Right lobe of liver (tissue), 6 donors: Measurements from ENCODE around the gene FLYWCH1. TPM values are rescaled to one million over a fixed set of nuclear protein-coding genes. Genes with fewer than 3 reads are reported as not detected.
"Not testable (repeated sequence)": the region's sequence is repeated elsewhere in the genome, so short reads cannot be mapped to it uniquely, and the experiment has no call there.

ENCODE experiments used
- ATAC-seq, 4 donors: fragments of 200-7000 bp; cut with Tn5 transposase; one replicate each; pipeline ENCODE4 v1.9.1; 2020; ENCODE audit warnings: mild to moderate bottlenecking in 4 of 4, moderate library complexity in 4 of 4
- DNase-seq, 3 donors: peaks; one replicate each; pipeline ENCODE4 v3.0.0-alpha.2; 2020
- H3K27ac ChIP-seq, 3 donors: fragments of 200-600 bp; one replicate each; pipeline ENCODE4 v1.8.0; 2022
- H3K27me3 ChIP-seq, 2 donors: fragments of 200-600 bp; one replicate each; pipeline ENCODE4 v1.8.0; 2022
- H3K36me3 ChIP-seq, 4 donors: fragments of 200-600 bp; sonication (generic) in 1 of 4; one replicate each; pipeline versions ENCODE4 v1.5.1 to v1.8.0; 2017 to 2022; ENCODE audit warnings: control low read depth in 1 of 4
- H3K4me1 ChIP-seq, 4 donors: fragments of 200-600 bp; sonication (generic) in 1 of 4; one replicate each; pipeline versions ENCODE4 v1.5.1 to v1.8.0; 2017 to 2022; ENCODE audit warnings: control low read depth in 1 of 4
- H3K4me3 ChIP-seq, 3 donors: fragments of 200-600 bp; one replicate each; pipeline ENCODE4 v1.8.0; 2022
- H3K9me3 ChIP-seq, 4 donors: fragments of 200-600 bp; sonication (generic) in 1 of 4; one replicate each; pipeline versions ENCODE4 v1.5.1 to v1.8.0; 2017 to 2022; ENCODE audit warnings: control low read depth in 1 of 4
- CTCF ChIP-seq, 4 donors: fragments of 200-600 bp in 3 of 4; fragments of 450-650 bp in 1 of 4; IDR thresholded peaks; one replicate each; pipeline versions ENCODE4 v1.5.1 to v1.8.0; 2016 to 2022; ENCODE audit warnings: antibody characterized with exemption in 4 of 4, mild to moderate bottlenecking in 2 of 4
- POLR2A ChIP-seq: fragments of 450-650 bp; IDR thresholded peaks from one replicate; pipeline ENCODE4 v1.6.1; 2017; ENCODE audit warnings: antibody characterized with exemption, mild to moderate bottlenecking
- WGBS: methylation state at CpG from one replicate; pipeline ENCODE4 v1.1.6; 2018; ENCODE audit warnings: low coverage, low lambda C conversion rate; ENCODE audit not compliant: insufficient coverage; ENCODE audit errors: missing lambda C conversion rate; 5-methylcytosine and 5-hydroxymethylcytosine counted together
- intact Hi-C, 2 donors: fragments of 100-400 bp; cut with DNase I; formaldehyde crosslinking; loops; one replicate each; pipeline versions ENCODE4 v1.11.2 to v1.14.1; 2022
- total RNA-seq, 6 experiments: library from RNA; depleted of rRNA in 2 of 6; stranded (reverse); fragments of >200 nt in 2 of 6; fragmentation: NEBNext Ultra II Directional in 3 of 6; extraction: Animal tissue kit (Norgen Biotek cat#: 25700) in 3 of 6; gene quantifications; one replicate each; pipeline versions ENCODE4 v1.1.0 to v1.2.4, GENCODE V29; 2016 to 2023
- donor health status: DM: no; HTN: yes; CAD: no.
- donor health status: DM: no; HTN: no; CAD: no.
- donor health status: DM: no; HTN: no; CAD: no.
- donor health status: DM: no; HTN: yes; CAD: no.
- donor health status: DM: no; HTN: yes; CAD: no.

The FLYWCH1 gene
- total RNA-seq, 6 experiments from 2014 or later: 9.3 to 19.8 (median 15.1) TPM

- ATAC-seq (no peak), DNase-seq (no peak)
- intact Hi-C loops: no loop called here
- peaks cover 0 to 7% (median 0%) of the 10 kb centered on the region in 4 donors for H3K4me1 ChIP-seq
- peaks cover 0 to 6% (median 0%) of the 10 kb centered on the region in 4 donors for H3K36me3 ChIP-seq
- H3K9me3 ChIP-seq: no peaks in the 10 kb centered on the region
- H3K27ac ChIP-seq: no peak overlapping the region
- TF ChIP-seq POLR2A: no peak
- no peak for TF ChIP-seq CTCF (IDR thresholded peaks at IDR 0.05)
- WGBS: 90% methylated on average over 4 of the region's 42 CpGs
- H3K4me3 ChIP-seq: no peak overlapping the region
- H3K27me3 ChIP-seq: no peaks in the 10 kb centered on the region
These were observed 13.4 kb downstream of the FLYWCH1 start for GRCh38 chr16:2924901-2925755.

GRCh38 chr16:2925951-2926649, 14.4 kb downstream of the FLYWCH1 start:
- no peak for ATAC-seq
- Histone ChIP-seq H3K27me3 (no peaks in the 10 kb centered on the region), H3K9me3 (no peaks in the 10 kb centered on the region), H3K36me3 (peaks cover 0 to 14% (median 2%) of the 10 kb centered on the region in 4 donors), H3K27ac (no peak overlapping the region), H3K4me1 (peaks cover 0 to 7% (median 0%) of the 10 kb centered on the region in 4 donors), H3K4me3 (no peak overlapping the region)
- intact Hi-C loops: no loop called here
- 76% methylated on average over 7 of the region's 9 CpGs for WGBS
- no peak for DNase-seq
- TF ChIP-seq POLR2A (no peak), CTCF (IDR thresholded peaks at IDR 0.05) (no peak)

- intact Hi-C loops: no loop called here
- Histone ChIP-seq H3K9me3 (no peaks in the 10 kb centered on the region), H3K36me3 (peaks cover 0 to 17% (median 2%) of the 10 kb centered on the region in 4 donors), H3K27ac (no peak overlapping the region), H3K4me3 (no peak overlapping the region), H3K4me1 (peaks cover 0 to 7% (median 0%) of the 10 kb centered on the region in 4 donors), H3K27me3 (no peaks in the 10 kb centered on the region)
- no peak for DNase-seq
- TF ChIP-seq POLR2A: no peak
- TF ChIP-seq CTCF (IDR thresholded peaks at IDR 0.05): no peak
- ATAC-seq: no peak
- 70% methylated on average over 5 of the region's 5 CpGs for WGBS
These were observed 14.9 kb downstream of the FLYWCH1 start for GRCh38 chr16:2926650-2926999.

- intact Hi-C loops: no loop called here
- 9% methylated on average over 16 of the region's 19 CpGs for WGBS
- H3K27ac ChIP-seq: no peak overlapping the region
- H3K9me3 ChIP-seq: no peaks in the 10 kb centered on the region
- TF ChIP-seq POLR2A: no peak
- peak; percentile 93 to 98 (median 98) for TF ChIP-seq CTCF (IDR thresholded peaks at IDR 0.05)
- DNase-seq (peak; percentile 79 to 81 (median 80)), ATAC-seq (peak; percentile 92 to 100 (median 98))
- H3K27me3 ChIP-seq: no peaks in the 10 kb centered on the region
- H3K4me1 ChIP-seq: peaks cover 0 to 7% (median 0%) of the 10 kb centered on the region in 4 donors
- peaks cover 0 to 17% (median 2%) of the 10 kb centered on the region in 4 donors for H3K36me3 ChIP-seq
- no peak overlapping the region for H3K4me3 ChIP-seq
These were observed 15.4 kb downstream of the FLYWCH1 start for GRCh38 chr16:2927010-2927646.

- H3K9me3 ChIP-seq, intact Hi-C loops, DNase-seq, ATAC-seq, H3K27ac ChIP-seq, H3K4me1 ChIP-seq, H3K4me3 ChIP-seq, H3K27me3 ChIP-seq: not testable (repeated sequence)
- H3K36me3 ChIP-seq: peaks cover 0 to 17% (median 2%) of the 10 kb centered on the region in 4 donors
- 90% methylated on average over 3 of the region's 4 CpGs for WGBS
These were observed 16.4 kb downstream of the FLYWCH1 start for GRCh38 chr16:2928151-2928550.
